Activated CD8-positive, alpha-beta T cell treated with anti-CD3 and anti-CD28 coated beads for 36 hours (primary cell): ENCODE results near the gene ADCY4. TPM values are rescaled to one million over a fixed set of nuclear protein-coding genes. Genes with fewer than 3 reads are reported as not detected.

Experiments used
- ATAC-seq: fragments of 200-7000 bp; cut with Tn5 transposase; one replicate; pipeline ENCODE4 v1.10.0; 2021; ENCODE audit warnings: mild to moderate bottlenecking, moderate library complexity
- CTCF ChIA-PET: fragments of 350-600 bp; sonication (Branson Sonifier 250); formaldehyde crosslinking; loops from one replicate; lab custom pipeline; 2021; ENCODE audit warnings: antibody characterized with exemption; lab: Charles Lee
- POLR2A ChIA-PET: fragments of 350-600 bp; sonication (Branson Sonifier 250); formaldehyde crosslinking; loops from one replicate; lab custom pipeline; 2021; ENCODE audit warnings: antibody characterized with exemption; lab: Charles Lee
- DNase-seq: peaks from one replicate; pipeline ENCODE4 v3.0.0-alpha.2; 2020
- H3K27ac Mint-ChIP-seq: one replicate; pipeline ENCODE4 v1.8.0; 2021; ENCODE audit warnings: mild to moderate bottlenecking, mixed read lengths
- H3K27me3 Mint-ChIP-seq: one replicate; pipeline ENCODE4 v1.8.0; 2021; ENCODE audit warnings: mixed read lengths
- H3K36me3 Mint-ChIP-seq: one replicate; pipeline ENCODE4 v1.8.0; 2021; ENCODE audit warnings: low read depth, mixed read lengths
- H3K4me1 Mint-ChIP-seq: one replicate; pipeline ENCODE4 v1.8.0; 2021; ENCODE audit warnings: low read depth, mixed read lengths
- H3K4me3 Mint-ChIP-seq: one replicate; pipeline ENCODE4 v1.8.0; 2021; ENCODE audit warnings: mild to moderate bottlenecking, moderate library complexity, mixed read lengths
- H3K9me3 Mint-ChIP-seq: one replicate; pipeline ENCODE4 v1.8.0; 2021; ENCODE audit warnings: mixed read lengths
- CTCF ChIP-seq: fragments of 200-600 bp; IDR thresholded peaks from one replicate; pipeline ENCODE4 v1.8.0; 2022; ENCODE audit warnings: antibody characterized with exemption, mild to moderate bottlenecking
- intact Hi-C: fragments of 100-400 bp; cut with micrococcal nuclease; formaldehyde crosslinking; loops from one replicate; pipeline ENCODE4 v1.10.0; 2022
- total RNA-seq, 2 experiments: library from RNA; stranded (reverse); gene quantifications; one replicate each; pipeline ENCODE4 v1.2.3, GENCODE V29; 2021

The ADCY4 gene
- total RNA-seq, 2 experiments from 2014 or later = 1.3 to 1.5 TPM

- POLR2A ChIA-PET = interaction anchor here (1.0 to 2.9 kb wide), 6 partner anchors 15 to 124 kb away, joined by 3 to 12 read pairs (median 4); partner anchors contain the start of genes KHNYN, RABGGTA and TINF2
- CTCF ChIA-PET = interaction anchor here (1.0 to 28.2 kb wide), 23 partner anchors 8 to 249 kb away, joined by 3 to 873 read pairs (median 16); partner anchors contain the start of genes ADCY4, CBLN3, CHMP4A and DHRS1
- no peak for TF ChIP-seq CTCF
- ATAC-seq (no peak), DNase-seq (no peak)
- no peak overlapping the region for H3K27ac Mint-ChIP-seq
- intact Hi-C loops = no loop called here
- H3K4me1 Mint-ChIP-seq = peaks cover 31% of the 10 kb centered on the region
- H3K4me3 Mint-ChIP-seq = no peak overlapping the region
- H3K36me3 Mint-ChIP-seq = peaks cover 52% of the 10 kb centered on the region
- H3K9me3 Mint-ChIP-seq = no peaks in the 10 kb centered on the region
- no peaks in the 10 kb centered on the region for H3K27me3 Mint-ChIP-seq
These were observed 27.7 kb downstream of the ADCY4 start for GRCh38 chr14:24307156-24307574.

- Mint-ChIP-seq H3K4me3 (no peak overlapping the region), H3K4me1 (peaks cover 26% of the 10 kb centered on the region), H3K27me3 (no peaks in the 10 kb centered on the region), H3K9me3 (no peaks in the 10 kb centered on the region), H3K27ac (no peak overlapping the region), H3K36me3 (peaks cover 52% of the 10 kb centered on the region)
- POLR2A ChIA-PET = interaction anchor here (0.9 to 1.1 kb wide), 2 partner anchors 57 to 90 kb away, joined by 3 read pairs; no protein-coding TSS in a partner anchor
- intact Hi-C loops = no loop called here
- CTCF ChIA-PET = interaction anchor here (3.6 to 28.2 kb wide), 2 partner anchors 29 to 58 kb away, joined by 18 to 873 read pairs; partner anchors contain the start of genes GMPR2, NEDD8 and TINF2
- ATAC-seq (no peak), DNase-seq (no peak)
- no peak for TF ChIP-seq CTCF
These were observed 30.9 kb downstream of the ADCY4 start for GRCh38 chr14:24304019-24304387.

GRCh38 chr14:24300326-24300980, 34.4 kb downstream of the ADCY4 start:
- Mint-ChIP-seq H3K36me3 (peaks cover 37% of the 10 kb centered on the region), H3K27me3 (no peaks in the 10 kb centered on the region), H3K4me1 (peaks cover 40% of the 10 kb centered on the region), H3K27ac (peak overlapping the region; percentile 88), H3K9me3 (no peaks in the 10 kb centered on the region), H3K4me3 (peak overlapping the region; percentile 89)
- no peak for DNase-seq
- ATAC-seq = no peak
- intact Hi-C loops = no loop called here
- TF ChIP-seq CTCF = no peak
- CTCF ChIA-PET = interaction anchor here (0.9 to 28.2 kb wide), 16 partner anchors 9 to 139 kb away, joined by 3 to 873 read pairs (median 10); partner anchors contain the start of genes CHMP4A, CIDEB, GMPR2 and IRF9
- POLR2A ChIA-PET = interaction anchor here (0.8 to 6.5 kb wide), 15 partner anchors 10 to 245 kb away, joined by 3 to 54 read pairs (median 7); partner anchors contain the start of genes GMPR2, LTB4R, LTB4R2 and MDP1

- Mint-ChIP-seq H3K36me3 (peaks cover 30% of the 10 kb centered on the region), H3K27me3 (no peaks in the 10 kb centered on the region), H3K4me3 (peak within 1 kb of the TSS; percentile 89), H3K27ac (peak within 1 kb of the TSS; percentile 88), H3K4me1 (peaks cover 40% of the 10 kb centered on the region), H3K9me3 (no peaks in the 10 kb centered on the region)
- intact Hi-C loops = no loop called here
- no peak for TF ChIP-seq CTCF
- ATAC-seq (peak; percentile 76), DNase-seq (peak; percentile 94)
- ChIA-PET CTCF (interaction anchor here (0.9 to 28.2 kb wide), 15 partner anchors 9 to 139 kb away, joined by 3 to 873 read pairs (median 10); partner anchors contain the start of genes CHMP4A, CIDEB, GMPR2 and IRF9), POLR2A (interaction anchor here (0.5 to 6.5 kb wide), 17 partner anchors 9 to 139 kb away, joined by 3 to 54 read pairs (median 7); partner anchors contain the start of genes GMPR2, LTB4R, LTB4R2 and MDP1)
These were observed 35.3 kb downstream of the ADCY4 start, which contains the start of the genes DHRS1 and NOP9 for GRCh38 chr14:24299255-24300191. Gene DHRS1 (minus strand): TSS chr14:24299780. CDS start chr14:24299106, 674 bp downstream. Gene NOP9 (plus strand): TSS chr14:24299850. CDS start chr14:24299955, 105 bp downstream.
